ENCODE results near the gene PRDX2. TPM values are rescaled to one million over a fixed set of nuclear protein-coding genes. Genes with fewer than 3 reads are reported as not detected.
A peak's percentile ranks its signal among the peaks of the same experiment; 100 is the strongest.

PRDX2 gene
- total and polyA plus RNA-seq, 10 of the 15 experiments (the other 5 are each of a cell fraction or from before 2014, with no cell fraction given) = 93.0 to 812 (median 344) TPM

- TF ChIP-seq, protein P1, sequence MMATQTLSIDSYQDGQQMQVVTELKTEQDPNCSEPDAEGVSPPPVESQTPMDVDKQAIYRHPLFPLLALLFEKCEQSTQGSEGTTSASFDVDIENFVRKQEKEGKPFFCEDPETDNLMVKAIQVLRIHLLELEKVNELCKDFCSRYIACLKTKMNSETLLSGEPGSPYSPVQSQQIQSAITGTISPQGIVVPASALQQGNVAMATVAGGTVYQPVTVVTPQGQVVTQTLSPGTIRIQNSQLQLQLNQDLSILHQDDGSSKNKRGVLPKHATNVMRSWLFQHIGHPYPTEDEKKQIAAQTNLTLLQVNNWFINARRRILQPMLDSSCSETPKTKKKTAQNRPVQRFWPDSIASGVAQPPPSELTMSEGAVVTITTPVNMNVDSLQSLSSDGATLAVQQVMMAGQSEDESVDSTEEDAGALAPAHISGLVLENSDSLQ (IDR thresholded peaks at IDR 0.05) = no peak
- TF ChIP-seq NR2F1 (conservative IDR thresholded peaks at IDR 0.05) = peak; percentile 51; the same call in 1 of the 2 replicates
- TF ChIP-seq BHLHE40 (IDR thresholded peaks at IDR 0.05; ENCODE audit: borderline replicate concordance in 1 of 2, low read depth in 2 of 2, low read length in 1 of 2) = peak; percentile 55 to 79
- no peak for TF ChIP-seq SRF (IDR thresholded peaks at IDR 0.05; ENCODE audit: low read depth in 2 of 2, low read length in 2 of 2)
- no peak for TF ChIP-seq HDGF (IDR thresholded peaks at IDR 0.05)
- no peak for TF ChIP-seq KLF5 (IDR thresholded peaks at IDR 0.05; ENCODE audit: partially characterized antibody)
- TF ChIP-seq HCFC1 (IDR thresholded peaks at IDR 0.05; ENCODE audit: low read length) = peak; percentile 35; the same call in 1 of the 2 replicates
- TF ChIP-seq SMAD5 (IDR thresholded peaks at IDR 0.05; ENCODE audit: low read depth) = no peak
- TF ChIP-seq ETV6 (conservative IDR thresholded peaks at IDR 0.05 in 1 of 2, IDR thresholded peaks at IDR 0.05 in 1 of 2; ENCODE audit: borderline replicate concordance in 1 of 2, low read depth in 1 of 2) = no peak
- TF ChIP-seq IKZF2 (IDR thresholded peaks at IDR 0.05) = no peak
- peak; percentile 60 for TF ChIP-seq USF1 (IDR thresholded peaks at IDR 0.05; ENCODE audit: borderline replicate concordance, extremely low read length, insufficient read depth, low read depth, low read length)
- TF ChIP-seq ZZZ3 (IDR thresholded peaks at IDR 0.05; ENCODE audit: control insufficient read depth, insufficient read length, low read depth) = no peak
- TF ChIP-seq ESRRA (IDR thresholded peaks at IDR 0.05; ENCODE audit: low read length) = no peak
- no peak for TF ChIP-seq EED (IDR thresholded peaks at IDR 0.05; ENCODE audit: low read depth)
- no peak for TF ChIP-seq PAX8 (IDR thresholded peaks at IDR 0.05)
- peak; percentile 88 for TF ChIP-seq RAD21 (IDR thresholded peaks at IDR 0.05; ENCODE audit: insufficient read depth, low read depth, low read length)
- TF ChIP-seq, protein P2, sequence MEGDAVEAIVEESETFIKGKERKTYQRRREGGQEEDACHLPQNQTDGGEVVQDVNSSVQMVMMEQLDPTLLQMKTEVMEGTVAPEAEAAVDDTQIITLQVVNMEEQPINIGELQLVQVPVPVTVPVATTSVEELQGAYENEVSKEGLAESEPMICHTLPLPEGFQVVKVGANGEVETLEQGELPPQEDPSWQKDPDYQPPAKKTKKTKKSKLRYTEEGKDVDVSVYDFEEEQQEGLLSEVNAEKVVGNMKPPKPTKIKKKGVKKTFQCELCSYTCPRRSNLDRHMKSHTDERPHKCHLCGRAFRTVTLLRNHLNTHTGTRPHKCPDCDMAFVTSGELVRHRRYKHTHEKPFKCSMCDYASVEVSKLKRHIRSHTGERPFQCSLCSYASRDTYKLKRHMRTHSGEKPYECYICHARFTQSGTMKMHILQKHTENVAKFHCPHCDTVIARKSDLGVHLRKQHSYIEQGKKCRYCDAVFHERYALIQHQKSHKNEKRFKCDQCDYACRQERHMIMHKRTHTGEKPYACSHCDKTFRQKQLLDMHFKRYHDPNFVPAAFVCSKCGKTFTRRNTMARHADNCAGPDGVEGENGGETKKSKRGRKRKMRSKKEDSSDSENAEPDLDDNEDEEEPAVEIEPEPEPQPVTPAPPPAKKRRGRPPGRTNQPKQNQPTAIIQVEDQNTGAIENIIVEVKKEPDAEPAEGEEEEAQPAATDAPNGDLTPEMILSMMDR (IDR thresholded peaks at IDR 0.05 in 2 of 3, conservative IDR thresholded peaks at IDR 0.05 in 1 of 3; ENCODE audit: control insufficient read depth in 2 of 3, extremely low read depth in 1 of 3, insufficient read depth in 1 of 3, low read depth in 3 of 3, low read length in 3 of 3) = peak; percentile 92 to 98 (median 97); a peak in 5 of 6 replicates
- no peak for TF ChIP-seq RELB (IDR thresholded peaks at IDR 0.05; ENCODE audit: low read depth)
- TF ChIP-seq STAT3 (IDR thresholded peaks at IDR 0.05; ENCODE audit: low read depth, low read length) = no peak
Measured at GRCh38 chr19:12847159-12848139, 45.8 kb upstream of the PRDX2 start (continued).

Measured in GM12878 (cell line).